Breast epithelium (tissue), 4 donors: ENCODE results near the gene MTSS2. TPM values are rescaled to one million over a fixed set of nuclear protein-coding genes. Genes with fewer than 3 reads are reported as not detected.
A peak's percentile ranks its signal among the peaks of the same experiment; 100 is the strongest.

ENCODE experiments used
- DNase-seq, 2 donors: peaks; one replicate each; pipeline ENCODE4 v3.0.0-alpha.2; 2019; ENCODE audit warnings: low spot score in 2 of 2
- H3K27ac ChIP-seq, 2 donors: fragments of 200-600 bp; sonication (generic) in 1 of 2; one replicate each; pipeline ENCODE4 v1.5.1; 2016 to 2019; ENCODE audit warnings: mild to moderate bottlenecking in 1 of 2
- H3K27me3 ChIP-seq, 2 donors: fragments of 200-600 bp; sonication (generic) in 1 of 2; one replicate each; pipeline versions ENCODE4 v1.5.1 to v1.6.0; 2017 to 2019; ENCODE audit warnings: control low read depth in 1 of 2, mild to moderate bottlenecking in 1 of 2
- H3K36me3 ChIP-seq: fragments of 200-600 bp; one replicate; pipeline ENCODE4 v1.5.1; 2019
- H3K4me1 ChIP-seq, 2 donors: fragments of 200-600 bp; sonication (generic); one replicate each; pipeline ENCODE4 v1.5.1; 2016 to 2019; ENCODE audit warnings: control low read depth in 1 of 2
- H3K4me3 ChIP-seq, 3 donors: fragments of 200-600 bp; sonication (generic); 1 replicate in 2 of 3; 2 replicates in 1 of 3; pipeline ENCODE4 v1.5.1; 2016 to 2019; ENCODE audit warnings: mild to moderate bottlenecking in 3 of 3, moderate library complexity in 2 of 3
- H3K9me3 ChIP-seq, 2 donors: fragments of 200-600 bp; sonication (generic) in 1 of 2; one replicate each; pipeline ENCODE4 v1.5.1; 2016 to 2019; ENCODE audit warnings: control low read depth in 1 of 2
- POLR2A ChIP-seq: fragments of 450-650 bp; IDR thresholded peaks from one replicate; pipeline ENCODE4 v1.6.1; 2016; ENCODE audit warnings: antibody characterized with exemption, mild to moderate bottlenecking, moderate library complexity
- POLR2AphosphoS5 ChIP-seq, 3 donors: sonication (generic); formaldehyde crosslinking; IDR thresholded peaks; one replicate each; pipeline ENCODE4 v1.6.1; 2017; ENCODE audit warnings: antibody characterized with exemption in 3 of 3
- intact Hi-C: fragments of 100-400 bp; cut with DNase I; formaldehyde crosslinking; loops from one replicate; pipeline ENCODE4 v1.15.1; 2023; ENCODE audit warnings: low total_unique reads
- total RNA-seq, 3 donors: library from RNA; depleted of rRNA; stranded (reverse); fragments of >200 nt; gene quantifications; one replicate each; pipeline ENCODE4 v1.1.0, GENCODE V29; 2016
- TF ChIP-seq, protein P1 (sequence below), 3 donors: fragments of 450-650 bp; IDR thresholded peaks; one replicate each; pipeline ENCODE4 v1.5.1; 2016 to 2017; ENCODE audit warnings: antibody characterized with exemption in 3 of 3, mild to moderate bottlenecking in 3 of 3, moderate library complexity in 3 of 3

Gene MTSS2
- total RNA-seq, 3 donors from 2014 or later, result 9.4 to 28.8 (median 22.8) TPM

DNA sequence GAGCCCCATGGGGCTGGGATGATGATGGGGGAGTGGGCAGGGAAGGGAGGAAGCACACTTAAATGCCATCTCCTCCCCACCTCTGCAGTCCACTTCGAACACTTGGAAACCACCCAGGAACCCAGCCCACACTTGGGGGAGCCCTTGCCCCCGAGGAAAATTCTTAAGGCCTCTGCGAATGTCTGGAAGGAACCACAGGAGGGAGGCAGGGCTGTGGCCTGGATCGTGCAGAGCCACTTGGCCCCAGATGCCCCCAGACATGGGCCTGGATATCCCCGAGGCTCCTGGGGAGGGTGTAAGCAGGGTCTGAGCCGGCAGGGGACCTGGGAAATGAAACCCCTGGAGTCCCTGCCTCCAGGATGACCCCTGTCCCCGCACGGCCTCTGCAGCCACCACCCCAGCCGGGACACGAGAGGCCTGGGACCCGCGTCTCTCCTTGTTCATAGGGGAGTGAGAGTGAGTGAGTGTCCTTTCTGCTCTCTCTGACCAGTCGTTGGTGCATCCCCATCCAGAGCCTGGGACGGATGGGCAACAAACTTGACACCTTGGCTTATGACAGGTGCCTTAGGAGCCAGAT is 11.8 kb upstream of the MTSS2 start:
- Histone ChIP-seq H3K27ac (peak overlapping the region; percentile 96), H3K9me3 (no peaks in the 10 kb centered on the region), H3K4me1 (peaks cover 41 to 66% of the 10 kb centered on the region in 2 donors), H3K36me3 (no peaks in the 10 kb centered on the region), H3K27me3 (no peaks in the 10 kb centered on the region), H3K4me3 (no peak overlapping the region)
- TF ChIP-seq POLR2A, result no peak
- TF ChIP-seq, protein P1, sequence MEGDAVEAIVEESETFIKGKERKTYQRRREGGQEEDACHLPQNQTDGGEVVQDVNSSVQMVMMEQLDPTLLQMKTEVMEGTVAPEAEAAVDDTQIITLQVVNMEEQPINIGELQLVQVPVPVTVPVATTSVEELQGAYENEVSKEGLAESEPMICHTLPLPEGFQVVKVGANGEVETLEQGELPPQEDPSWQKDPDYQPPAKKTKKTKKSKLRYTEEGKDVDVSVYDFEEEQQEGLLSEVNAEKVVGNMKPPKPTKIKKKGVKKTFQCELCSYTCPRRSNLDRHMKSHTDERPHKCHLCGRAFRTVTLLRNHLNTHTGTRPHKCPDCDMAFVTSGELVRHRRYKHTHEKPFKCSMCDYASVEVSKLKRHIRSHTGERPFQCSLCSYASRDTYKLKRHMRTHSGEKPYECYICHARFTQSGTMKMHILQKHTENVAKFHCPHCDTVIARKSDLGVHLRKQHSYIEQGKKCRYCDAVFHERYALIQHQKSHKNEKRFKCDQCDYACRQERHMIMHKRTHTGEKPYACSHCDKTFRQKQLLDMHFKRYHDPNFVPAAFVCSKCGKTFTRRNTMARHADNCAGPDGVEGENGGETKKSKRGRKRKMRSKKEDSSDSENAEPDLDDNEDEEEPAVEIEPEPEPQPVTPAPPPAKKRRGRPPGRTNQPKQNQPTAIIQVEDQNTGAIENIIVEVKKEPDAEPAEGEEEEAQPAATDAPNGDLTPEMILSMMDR (IDR thresholded peaks at IDR 0.05), result no peak
- no peak for TF ChIP-seq POLR2AphosphoS5 (IDR thresholded peaks at IDR 0.05)
- DNase-seq, result no peak
- intact Hi-C loops, result no loop called here

DNA sequence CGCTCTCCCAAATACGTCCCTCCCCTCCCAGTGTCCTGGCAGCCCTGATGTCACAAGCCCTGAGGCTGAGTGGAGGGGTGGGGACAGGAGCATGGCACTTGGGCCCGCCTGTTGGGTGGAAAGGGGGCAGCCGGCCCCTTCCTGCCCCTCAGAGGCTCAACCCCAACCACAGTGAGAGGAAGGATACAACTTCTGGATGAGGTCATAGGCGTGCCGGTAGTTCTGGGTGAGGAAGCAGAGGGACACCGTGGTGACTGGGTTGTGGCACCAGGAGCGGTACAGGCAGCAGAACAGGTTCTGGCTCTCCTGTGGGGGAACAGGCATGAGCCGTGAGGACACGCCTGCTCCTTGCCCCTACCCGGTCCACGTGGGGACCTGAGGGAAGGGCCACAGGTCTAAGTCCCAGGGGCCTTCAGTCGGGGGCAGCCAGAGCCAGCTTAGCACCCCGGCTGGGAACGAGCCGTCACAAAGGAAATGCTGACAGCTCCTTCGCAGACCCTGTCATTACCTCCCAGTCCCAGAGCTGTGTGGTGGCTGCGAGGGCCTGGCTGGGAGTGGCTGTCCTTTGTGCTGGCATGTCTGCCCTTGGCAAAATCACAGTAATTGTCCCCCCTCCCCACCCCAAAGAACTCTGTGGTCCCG is 11.2 kb upstream of the MTSS2 start:
- Histone ChIP-seq H3K4me1 (peaks cover 41 to 63% of the 10 kb centered on the region in 2 donors), H3K4me3 (peak overlapping the region in 1 of 3 donors; percentile 4), H3K27me3 (no peaks in the 10 kb centered on the region), H3K9me3 (no peaks in the 10 kb centered on the region), H3K27ac (peak overlapping the region; percentile 96), H3K36me3 (no peaks in the 10 kb centered on the region)
- DNase-seq, result peak; percentile 81 to 90
- TF ChIP-seq POLR2A (no peak), POLR2AphosphoS5 (IDR thresholded peaks at IDR 0.05) (peak in 2 of 3 donors; percentile 36 to 62)
- TF ChIP-seq, protein P1 (IDR thresholded peaks at IDR 0.05), result no peak
- intact Hi-C loops, result no loop called here

GRCh38 chr16:70696355-70696754 is 10.5 kb upstream of the MTSS2 start:
- Histone ChIP-seq H3K27me3 (no peaks in the 10 kb centered on the region), H3K4me3 (no peak overlapping the region), H3K9me3 (no peaks in the 10 kb centered on the region), H3K36me3 (no peaks in the 10 kb centered on the region), H3K27ac (peak overlapping the region; percentile 96), H3K4me1 (peaks cover 42 to 63% of the 10 kb centered on the region in 2 donors)
- TF ChIP-seq POLR2A, result no peak
- TF ChIP-seq, protein P1 (IDR thresholded peaks at IDR 0.05), result no peak
- no peak for TF ChIP-seq POLR2AphosphoS5 (IDR thresholded peaks at IDR 0.05)
- intact Hi-C loops, result no loop called here
- DNase-seq, result no peak

GRCh38 chr16:70695331-70696070 is 9.6 kb upstream of the MTSS2 start:
- DNase-seq, result no peak
- Histone ChIP-seq H3K27ac (peak overlapping the region; percentile 96), H3K4me3 (no peak overlapping the region), H3K36me3 (no peaks in the 10 kb centered on the region), H3K9me3 (no peaks in the 10 kb centered on the region), H3K4me1 (peaks cover 36 to 58% of the 10 kb centered on the region in 2 donors), H3K27me3 (no peaks in the 10 kb centered on the region)
- TF ChIP-seq, protein P1 (IDR thresholded peaks at IDR 0.05), result peak in 1 of 3 donors; percentile 27
- TF ChIP-seq POLR2AphosphoS5 (IDR thresholded peaks at IDR 0.05), result no peak
- intact Hi-C loops, result no loop called here

- Histone ChIP-seq H3K4me3 (no peak overlapping the region), H3K27me3 (no peaks in the 10 kb centered on the region), H3K9me3 (no peaks in the 10 kb centered on the region), H3K36me3 (no peaks in the 10 kb centered on the region), H3K4me1 (peaks cover 33 to 54% of the 10 kb centered on the region in 2 donors), H3K27ac (peak overlapping the region; percentile 93 to 96)
- DNase-seq, result no peak
- TF ChIP-seq POLR2A, result no peak
- TF ChIP-seq POLR2AphosphoS5 (IDR thresholded peaks at IDR 0.05), result no peak
- TF ChIP-seq, protein P1 (IDR thresholded peaks at IDR 0.05), result no peak
- intact Hi-C loops, result no loop called here
Measured at GRCh38 chr16:70694868-70695218, 9.0 kb upstream of the MTSS2 start.
